GM21825 (cell line): ENCODE data around the gene E2F6.

Experiments
- ATAC-seq: cut with Tn5 transposase; IDR thresholded peaks from one replicate; pipeline ENCODE4 v1.9.1; 2021; ENCODE audit warnings: mild to moderate bottlenecking, moderate library complexity; ENCODE audit not compliant: unreplicated experiment

Gene E2F6

GRCh38 chr2:11494310-11494709, 28.3 kb upstream of the E2F6 start:
- no peak for ATAC-seq

GRCh38 chr2:11493282-11493681, 27.3 kb upstream of the E2F6 start:
- no peak for ATAC-seq

- ATAC-seq = no peak
Observed at GRCh38 chr2:11492720-11493119, 26.8 kb upstream of the E2F6 start.

- no peak for ATAC-seq
Observed at GRCh38 chr2:11492244-11492643, 26.3 kb upstream of the E2F6 start.

- no peak for ATAC-seq
Observed at GRCh38 chr2:11491348-11491933, 25.5 kb upstream of the E2F6 start.

GRCh38 chr2:11490194-11490593, 24.2 kb upstream of the E2F6 start:
- no peak for ATAC-seq

GRCh38 chr2:11488809-11489208, 22.8 kb upstream of the E2F6 start:
- no peak for ATAC-seq

GRCh38 chr2:11483806-11484617, 18.1 kb upstream of the E2F6 start:
- no peak for ATAC-seq

- ATAC-seq = no peak
Observed at GRCh38 chr2:11482473-11483035, 16.6 kb upstream of the E2F6 start.

- no peak for ATAC-seq
Observed at GRCh38 chr2:11481789-11482472, 16.0 kb upstream of the E2F6 start.

GRCh38 chr2:11481426-11481788, 15.4 kb upstream of the E2F6 start:
- no peak for ATAC-seq

- no peak for ATAC-seq
Observed at GRCh38 chr2:11480859-11481258, 14.9 kb upstream of the E2F6 start.

- ATAC-seq = no peak
Observed at GRCh38 chr2:11480406-11480805, 14.4 kb upstream of the E2F6 start.

GRCh38 chr2:11478899-11479605, 13.1 kb upstream of the E2F6 start:
- ATAC-seq = no peak

GRCh38 chr2:11477994-11478393, 12.0 kb upstream of the E2F6 start:
- ATAC-seq = peak; percentile 82

GRCh38 chr2:11473659-11474433, 7.9 kb upstream of the E2F6 start:
- ATAC-seq = no peak

GRCh38 chr2:11467749-11468148, 1.8 kb upstream of the E2F6 start:
- ATAC-seq = no peak

- ATAC-seq = no peak
Observed at GRCh38 chr2:11467129-11467649, 1.2 kb upstream of the E2F6 start.

- peak; percentile 3 for ATAC-seq
Observed at GRCh38 chr2:11466307-11467128, 557 bp upstream of the E2F6 start.
